GM19193 (cell line): ENCODE results near the gene ADORA3.

ENCODE experiments used
- POLR2A ChIP-seq: IDR thresholded peaks from 4 replicates; pipeline ENCODE4 v1.6.1; 2011; ENCODE audit not compliant: insufficient read depth, insufficient read length; ENCODE audit errors: extremely low read depth

The ADORA3 gene

GRCh38 chr1:111469539-111469938, 33.9 kb downstream of the ADORA3 start:
- TF ChIP-seq POLR2A: no peak

GRCh38 chr1:111468717-111469100, 34.7 kb downstream of the ADORA3 start:
- TF ChIP-seq POLR2A: no peak

- TF ChIP-seq POLR2A: no peak
Observed at GRCh38 chr1:111467865-111468716, 35.3 kb downstream of the ADORA3 start.

- no peak for TF ChIP-seq POLR2A
Observed at GRCh38 chr1:111466480-111466879, 37.0 kb downstream of the ADORA3 start.

GRCh38 chr1:111465754-111466153, 37.7 kb downstream of the ADORA3 start:
- no peak for TF ChIP-seq POLR2A

- no peak for TF ChIP-seq POLR2A
Observed at GRCh38 chr1:111463029-111463683, 40.3 kb downstream of the ADORA3 start.

GRCh38 chr1:111462370-111463028, 40.9 kb downstream of the ADORA3 start:
- TF ChIP-seq POLR2A: no peak

- TF ChIP-seq POLR2A: no peak
Observed at GRCh38 chr1:111461765-111462164, 41.7 kb downstream of the ADORA3 start.

GRCh38 chr1:111455642-111456031, 47.8 kb downstream of the ADORA3 start:
- no peak for TF ChIP-seq POLR2A

- no peak for TF ChIP-seq POLR2A
Observed at GRCh38 chr1:111454859-111455641, 48.4 kb downstream of the ADORA3 start.

- no peak for TF ChIP-seq POLR2A
Observed at GRCh38 chr1:111453706-111454105, 49.7 kb downstream of the ADORA3 start.

GRCh38 chr1:111452581-111452980, 50.9 kb downstream of the ADORA3 start:
- TF ChIP-seq POLR2A: no peak

- TF ChIP-seq POLR2A: no peak
Observed at GRCh38 chr1:111450185-111450584, 53.2 kb downstream of the ADORA3 start.

GRCh38 chr1:111449703-111450017, 53.8 kb downstream of the ADORA3 start:
- TF ChIP-seq POLR2A: no peak
